ENCODE measurements around the gene FSTL4.
"Not testable (repeated sequence)": the region's sequence is repeated elsewhere in the genome, so short reads cannot be mapped to it uniquely, and the experiment has no call there.

FSTL4 gene

GRCh38 chr5:133170756-133171387 lies 441.5 kb downstream of the FSTL4 start:
- H3K9me3 Mint-ChIP-seq, H3K27me3 Mint-ChIP-seq, H3K36me3 Mint-ChIP-seq: not testable (repeated sequence)
- Mint-ChIP-seq H3K4me1 (peaks cover 29% of the 10 kb centered on the region), H3K27ac (peak overlapping the region; percentile 64), H3K4me3 (peak overlapping the region; percentile 69)

- Mint-ChIP-seq H3K27ac (peak overlapping the region; percentile 52), H3K36me3 (peaks cover 5% of the 10 kb centered on the region), H3K4me3 (peak overlapping the region; percentile 39), H3K4me1 (peaks cover 33% of the 10 kb centered on the region), H3K27me3 (no peaks in the 10 kb centered on the region), H3K9me3 (peaks cover 5% of the 10 kb centered on the region)
Measured at GRCh38 chr5:133164759-133165158, 447.6 kb downstream of the FSTL4 start.

GRCh38 chr5:133163839-133164238 lies 448.5 kb downstream of the FSTL4 start:
- H3K27me3 Mint-ChIP-seq = no peaks in the 10 kb centered on the region
- H3K9me3 Mint-ChIP-seq = peaks cover 5% of the 10 kb centered on the region
- H3K4me3 Mint-ChIP-seq = no peak overlapping the region
- H3K4me1 Mint-ChIP-seq = peaks cover 29% of the 10 kb centered on the region
- peaks cover under 1% of the 10 kb centered on the region for H3K36me3 Mint-ChIP-seq
- no peak overlapping the region for H3K27ac Mint-ChIP-seq

DNA sequence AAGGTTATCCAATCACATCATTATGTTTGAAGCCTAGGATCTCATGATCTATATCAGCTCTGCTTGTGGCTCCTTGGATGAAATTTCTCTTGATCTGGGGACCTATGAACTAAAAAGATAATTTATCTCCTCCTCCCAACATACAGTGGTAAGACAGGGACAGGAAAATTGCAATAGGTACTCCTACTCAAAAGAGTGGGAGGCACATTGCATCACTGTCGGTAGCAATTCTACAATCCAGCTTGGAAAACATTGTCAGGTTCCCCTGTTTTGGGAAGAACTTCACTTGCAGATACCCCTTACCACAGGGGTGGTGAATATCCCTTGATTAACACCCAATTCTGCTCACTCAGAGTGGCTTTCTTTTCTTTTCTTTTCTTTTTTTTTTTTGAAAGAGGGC lies 452.8 kb downstream of the FSTL4 start:
- H3K27me3 Mint-ChIP-seq = no peaks in the 10 kb centered on the region
- no peak overlapping the region for H3K27ac Mint-ChIP-seq
- peaks cover 18% of the 10 kb centered on the region for H3K4me1 Mint-ChIP-seq
- H3K4me3 Mint-ChIP-seq = no peak overlapping the region
- no peaks in the 10 kb centered on the region for H3K36me3 Mint-ChIP-seq
- peaks cover 5% of the 10 kb centered on the region for H3K9me3 Mint-ChIP-seq

DNA sequence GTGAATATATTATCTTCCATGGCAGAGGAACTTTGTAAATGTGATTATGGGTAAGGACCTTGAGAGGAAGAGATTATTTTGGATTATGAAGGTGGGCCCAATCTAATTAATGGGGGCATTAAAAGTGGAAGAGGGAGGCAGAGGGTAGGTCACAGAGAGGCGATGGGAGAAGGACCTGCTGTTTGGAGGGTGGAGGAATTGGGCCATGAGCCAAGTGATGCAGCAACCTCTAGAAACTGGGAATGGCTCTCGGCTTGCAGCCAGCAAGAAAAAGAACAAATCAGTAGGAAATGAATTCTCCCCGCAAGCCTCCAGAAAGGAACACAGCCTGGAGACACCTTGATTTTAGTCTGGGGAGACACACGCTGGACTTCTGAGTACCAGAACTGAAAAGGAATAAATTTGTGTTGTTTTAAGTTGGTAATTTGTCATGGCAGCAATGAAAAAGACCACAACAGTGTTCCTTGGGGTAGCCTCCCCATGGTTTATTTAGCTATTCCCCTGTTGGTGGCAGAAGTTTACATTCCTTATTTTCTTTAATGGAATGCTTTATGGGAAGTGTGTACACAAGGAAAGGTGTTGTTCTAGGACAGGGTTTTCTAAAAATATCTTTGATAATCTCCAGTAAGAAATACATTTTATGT lies 456.9 kb downstream of the FSTL4 start:
- no peaks in the 10 kb centered on the region for H3K27me3 Mint-ChIP-seq
- H3K4me1 Mint-ChIP-seq = peaks cover 7% of the 10 kb centered on the region
- no peaks in the 10 kb centered on the region for H3K36me3 Mint-ChIP-seq
- H3K27ac Mint-ChIP-seq = no peak overlapping the region
- no peak overlapping the region for H3K4me3 Mint-ChIP-seq
- H3K9me3 Mint-ChIP-seq = no peaks in the 10 kb centered on the region

DNA sequence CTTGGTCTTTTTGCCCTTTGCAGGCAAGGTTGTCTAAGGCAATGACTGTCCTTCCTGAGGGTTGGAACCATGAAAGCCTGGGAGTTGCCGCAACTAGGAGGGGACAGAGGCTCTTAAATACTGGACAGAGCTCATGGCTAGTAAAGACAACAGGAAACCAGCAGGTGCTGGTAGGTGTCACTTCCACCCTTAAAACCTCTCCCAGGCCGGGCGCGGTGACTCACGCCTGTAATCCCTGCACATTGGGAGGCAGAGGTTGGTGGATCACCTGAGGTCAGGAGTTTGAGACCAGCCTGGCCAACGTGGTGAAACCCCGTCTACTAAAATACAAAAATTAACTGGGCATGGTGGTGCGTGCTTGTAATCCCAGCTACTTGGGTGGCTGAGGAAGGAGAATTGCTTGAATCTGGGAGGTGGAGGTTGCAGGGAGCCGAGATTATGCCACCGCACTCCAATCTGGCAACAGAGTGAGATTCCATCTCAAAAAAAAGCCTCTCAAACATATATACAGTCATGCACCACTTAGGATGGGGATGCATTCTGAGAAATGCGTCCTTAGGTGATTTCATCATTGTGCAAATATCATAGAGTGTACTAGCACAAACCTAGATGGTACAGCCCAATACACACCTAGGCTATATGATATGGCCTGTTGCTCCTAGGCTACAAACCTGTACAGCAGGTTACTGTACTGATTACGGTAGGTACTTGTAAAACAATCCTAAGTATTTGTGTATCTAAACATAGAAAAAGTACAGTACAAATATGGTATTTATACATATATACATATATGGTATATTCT lies 457.9 kb downstream of the FSTL4 start:
- Mint-ChIP-seq H3K36me3 (no peaks in the 10 kb centered on the region), H3K4me1 (no peaks in the 10 kb centered on the region), H3K27me3 (no peaks in the 10 kb centered on the region), H3K4me3 (no peak overlapping the region), H3K9me3 (no peaks in the 10 kb centered on the region), H3K27ac (no peak overlapping the region)

DNA sequence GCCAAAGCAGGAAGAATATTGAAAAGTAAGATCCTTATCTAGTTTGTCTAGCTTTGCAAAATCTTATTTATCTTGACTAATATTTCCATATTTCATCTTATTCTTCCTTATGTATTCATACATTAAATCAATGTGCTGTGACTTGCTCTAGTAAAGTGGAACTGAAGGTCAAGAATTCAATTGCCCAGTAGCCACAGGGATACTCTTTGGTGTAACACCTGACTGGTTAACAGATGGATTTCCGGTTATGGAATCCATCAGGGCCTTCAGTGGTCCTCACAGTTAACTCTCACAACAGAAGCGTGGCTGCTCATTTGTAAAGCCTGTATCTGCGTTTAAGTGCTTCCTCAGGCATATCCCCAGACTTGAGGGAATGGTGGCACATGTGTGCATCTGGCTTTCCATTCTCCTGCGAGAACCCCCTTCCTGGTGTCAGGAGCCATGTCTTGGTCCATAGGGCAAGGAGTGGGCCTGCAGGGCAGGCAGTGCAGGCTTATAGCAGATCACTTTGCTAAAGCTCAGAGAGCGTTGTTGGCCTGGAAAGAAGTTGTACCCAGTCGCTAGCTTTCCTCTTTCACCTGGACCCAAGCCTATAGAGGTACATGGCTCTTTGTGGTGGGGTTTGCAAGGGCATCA lies 461.3 kb downstream of the FSTL4 start:
- H3K27ac Mint-ChIP-seq = no peak overlapping the region
- peaks cover 22% of the 10 kb centered on the region for H3K4me1 Mint-ChIP-seq
- no peak overlapping the region for H3K4me3 Mint-ChIP-seq
- no peaks in the 10 kb centered on the region for H3K9me3 Mint-ChIP-seq
- no peaks in the 10 kb centered on the region for H3K36me3 Mint-ChIP-seq
- no peaks in the 10 kb centered on the region for H3K27me3 Mint-ChIP-seq

- Mint-ChIP-seq H3K27me3 (no peaks in the 10 kb centered on the region), H3K4me3 (no peak overlapping the region), H3K4me1 (peaks cover 22% of the 10 kb centered on the region), H3K36me3 (no peaks in the 10 kb centered on the region), H3K9me3 (no peaks in the 10 kb centered on the region), H3K27ac (no peak overlapping the region)
Measured at GRCh38 chr5:133149345-133149744, 463.0 kb downstream of the FSTL4 start.

DNA sequence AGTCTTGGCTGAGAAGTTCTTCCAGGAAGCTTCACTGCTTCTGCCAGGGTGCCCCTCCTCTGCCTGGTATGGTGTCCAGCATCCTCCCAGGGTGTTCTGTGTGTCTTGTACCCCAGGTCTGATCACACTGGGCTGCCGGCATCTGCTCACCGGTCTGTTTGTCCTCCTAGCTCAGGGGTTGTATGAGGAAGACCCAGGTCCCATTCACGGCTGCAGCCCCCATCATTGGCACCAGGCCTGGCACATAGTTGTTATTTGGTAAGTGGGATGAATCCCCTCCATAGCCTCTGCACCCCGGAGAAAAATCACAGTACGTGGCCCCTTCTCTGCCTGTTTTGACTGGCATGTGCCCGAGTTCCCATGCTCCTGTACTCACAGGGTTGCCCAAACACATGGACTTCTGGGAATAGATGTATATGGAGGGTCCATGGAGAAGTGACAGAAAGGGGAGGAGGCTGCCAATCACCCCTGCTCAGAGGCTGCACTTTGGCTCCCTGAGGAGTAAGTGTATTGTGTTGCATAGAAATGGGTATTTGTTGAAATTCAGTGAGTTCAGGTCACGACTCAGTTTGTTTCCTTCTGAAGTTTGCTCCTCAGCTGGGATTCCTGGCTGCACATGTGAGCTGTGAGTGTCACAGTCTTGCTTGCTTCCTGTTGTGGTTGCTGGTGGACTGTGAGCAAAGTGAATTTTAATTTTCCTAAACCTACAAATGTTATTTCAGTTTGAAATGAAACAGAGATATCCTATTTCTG lies 464.4 kb downstream of the FSTL4 start:
- peaks cover 22% of the 10 kb centered on the region for H3K4me1 Mint-ChIP-seq
- peak overlapping the region; percentile 60 for H3K27ac Mint-ChIP-seq
- H3K4me3 Mint-ChIP-seq = no peak overlapping the region
- no peaks in the 10 kb centered on the region for H3K27me3 Mint-ChIP-seq
- H3K36me3 Mint-ChIP-seq = no peaks in the 10 kb centered on the region
- H3K9me3 Mint-ChIP-seq = peaks cover 5% of the 10 kb centered on the region

DNA sequence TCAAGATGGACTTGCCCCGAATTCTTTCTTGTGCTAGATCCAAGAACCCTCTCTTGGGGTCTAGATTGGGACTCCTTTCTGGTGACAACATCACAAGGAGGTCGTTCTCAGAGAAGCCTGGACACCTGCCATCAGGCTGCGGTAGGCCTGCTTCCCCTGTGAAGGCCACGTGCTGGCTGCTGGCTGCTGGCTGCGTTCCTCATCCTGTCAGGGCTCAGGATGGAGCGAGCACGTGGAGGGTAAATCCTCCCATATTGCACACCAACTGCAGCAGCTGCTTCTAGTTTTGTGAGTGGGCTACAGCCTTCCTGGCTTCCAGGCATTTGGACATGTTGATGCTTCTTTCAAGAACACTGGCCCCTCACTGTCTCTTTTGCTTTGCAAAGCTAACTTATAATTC lies 464.9 kb downstream of the FSTL4 start:
- peaks cover 22% of the 10 kb centered on the region for H3K4me1 Mint-ChIP-seq
- no peak overlapping the region for H3K4me3 Mint-ChIP-seq
- H3K27ac Mint-ChIP-seq = peak overlapping the region; percentile 60
- peaks cover 5% of the 10 kb centered on the region for H3K9me3 Mint-ChIP-seq
- H3K27me3 Mint-ChIP-seq = no peaks in the 10 kb centered on the region
- no peaks in the 10 kb centered on the region for H3K36me3 Mint-ChIP-seq
